HG03159 (cell line): Measurements from ENCODE around the gene NFX1.
"Not testable (repeated sequence)": the region's sequence is repeated elsewhere in the genome, so short reads cannot be mapped to it uniquely, and the experiment has no call there.

Source experiments
- ATAC-seq: cut with Tn5 transposase; IDR thresholded peaks from one replicate; pipeline ENCODE4 v1.9.1; 2021; ENCODE audit warnings: mild to moderate bottlenecking, moderate library complexity; ENCODE audit not compliant: unreplicated experiment

NFX1 gene

GRCh38 chr9:33306037-33306436 is 15.7 kb downstream of the NFX1 start:
- no peak for ATAC-seq

- ATAC-seq, result no peak
These were observed 16.8 kb downstream of the NFX1 start for GRCh38 chr9:33307067-33307466.

GRCh38 chr9:33309903-33310302 is 19.6 kb downstream of the NFX1 start:
- no peak for ATAC-seq

GRCh38 chr9:33310748-33311147 is 20.4 kb downstream of the NFX1 start:
- no peak for ATAC-seq

- no peak for ATAC-seq
These were observed 21.6 kb downstream of the NFX1 start for GRCh38 chr9:33311953-33312352.

GRCh38 chr9:33315371-33315770 is 25.1 kb downstream of the NFX1 start:
- no peak for ATAC-seq

- ATAC-seq, result not testable (repeated sequence)
These were observed 26.8 kb downstream of the NFX1 start for GRCh38 chr9:33317136-33317535.

- ATAC-seq, result no peak
These were observed 27.9 kb downstream of the NFX1 start for GRCh38 chr9:33318225-33318624.

- ATAC-seq, result no peak
These were observed 28.5 kb downstream of the NFX1 start for GRCh38 chr9:33318781-33319180.

- ATAC-seq, result no peak
These were observed 29.9 kb downstream of the NFX1 start for GRCh38 chr9:33320230-33320567.

GRCh38 chr9:33320568-33321261 is 30.4 kb downstream of the NFX1 start:
- ATAC-seq, result no peak

- ATAC-seq, result no peak
These were observed 38.8 kb downstream of the NFX1 start for GRCh38 chr9:33329117-33329563.

GRCh38 chr9:33329979-33330378 is 39.7 kb downstream of the NFX1 start:
- ATAC-seq, result no peak

GRCh38 chr9:33331377-33331891 is 41.1 kb downstream of the NFX1 start:
- ATAC-seq, result no peak

- ATAC-seq, result no peak
These were observed 41.7 kb downstream of the NFX1 start for GRCh38 chr9:33332011-33332410.

GRCh38 chr9:33332956-33333355 is 42.6 kb downstream of the NFX1 start:
- not testable (repeated sequence) for ATAC-seq

- ATAC-seq, result no peak
These were observed 49.9 kb downstream of the NFX1 start for GRCh38 chr9:33340186-33340585.

- no peak for ATAC-seq
These were observed 50.9 kb downstream of the NFX1 start for GRCh38 chr9:33341182-33341581.

- ATAC-seq, result no peak
These were observed 53.8 kb downstream of the NFX1 start for GRCh38 chr9:33344145-33344544.

GRCh38 chr9:33346564-33346963 is 56.2 kb downstream of the NFX1 start:
- no peak for ATAC-seq

- no peak for ATAC-seq
These were observed 58.7 kb downstream of the NFX1 start for GRCh38 chr9:33348998-33349397.

- ATAC-seq, result no peak
These were observed 59.4 kb downstream of the NFX1 start for GRCh38 chr9:33349743-33350142.

GRCh38 chr9:33350310-33350709 is 60.0 kb downstream of the NFX1 start:
- ATAC-seq, result no peak
